Esophagus squamous epithelium (tissue), 4 donors: ENCODE data around the gene RP9.

ENCODE experiments used
- CTCF ChIP-seq, 6 experiments: fragments of 450-650 bp in 4 of 6; fragments of 200-600 bp in 2 of 6; sonication (generic) in 2 of 6; IDR thresholded peaks; one replicate each; pipeline ENCODE4 v1.5.1; 2016 to 2019; ENCODE audit warnings: antibody characterized with exemption in 6 of 6, mild to moderate bottlenecking in 4 of 6, moderate library complexity in 4 of 6
- POLR2A ChIP-seq, 4 donors: fragments of 450-650 bp; IDR thresholded peaks; one replicate each; pipeline ENCODE4 v1.6.1; 2017; ENCODE audit warnings: antibody characterized with exemption in 4 of 4, mild to moderate bottlenecking in 4 of 4, moderate library complexity in 3 of 4

DNA sequence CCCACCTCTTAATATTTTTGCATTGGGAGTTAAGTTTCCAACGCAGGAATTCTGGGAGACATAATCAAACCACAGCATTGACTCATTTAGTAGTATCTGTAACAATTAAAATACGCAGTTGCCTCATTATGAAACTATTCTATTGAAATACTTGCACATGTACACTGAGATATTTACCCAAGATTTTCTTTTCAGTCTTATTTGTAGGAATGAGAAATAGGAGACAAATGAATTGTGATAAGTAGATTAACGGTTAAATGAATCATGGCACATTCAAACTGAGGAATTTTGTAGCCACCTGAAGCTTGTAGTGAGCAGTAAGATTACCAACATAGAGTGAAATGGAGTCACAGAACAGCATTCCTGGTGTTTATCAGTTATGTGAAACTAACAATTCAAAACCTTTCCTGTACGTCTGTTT is 18.1 kb downstream of the RP9 start:
- TF ChIP-seq POLR2A (IDR thresholded peaks at IDR 0.05) (no peak), CTCF (IDR thresholded peaks at IDR 0.05) (no peak)
